GM18508 (cell line): ENCODE results near the gene PRSS27.
"Not testable (repeated sequence)": the region's sequence is repeated elsewhere in the genome, so short reads cannot be mapped to it uniquely, and the experiment has no call there.

Source experiments
- ATAC-seq: cut with Tn5 transposase; IDR thresholded peaks from one replicate; pipeline ENCODE4 v1.9.1; 2021; ENCODE audit warnings: moderate number of reproducible peaks; ENCODE audit not compliant: insufficient read depth, unreplicated experiment

PRSS27 gene

GRCh38 chr16:2682209-2683021, 37.6 kb downstream of the PRSS27 start, which contains the start of gene KCTD5:
TSS of gene KCTD5 (plus strand) at chr16:2682523. CDS start at chr16:2682549, 26 bp downstream.
- no peak for ATAC-seq

GRCh38 chr16:2680360-2680759, 39.7 kb downstream of the PRSS27 start:
- ATAC-seq: not testable (repeated sequence)

- ATAC-seq: not testable (repeated sequence)
Measured at GRCh38 chr16:2679902-2680301, 40.1 kb downstream of the PRSS27 start.

GRCh38 chr16:2678206-2678965, 41.6 kb downstream of the PRSS27 start:
- not testable (repeated sequence) for ATAC-seq

- ATAC-seq: not testable (repeated sequence)
Measured at GRCh38 chr16:2676937-2677336, 43.1 kb downstream of the PRSS27 start.

GRCh38 chr16:2675714-2676113, 44.3 kb downstream of the PRSS27 start:
- ATAC-seq: no peak

GRCh38 chr16:2675021-2675420, 45.0 kb downstream of the PRSS27 start:
- ATAC-seq: no peak

- ATAC-seq: no peak
Measured at GRCh38 chr16:2673066-2673999, 46.7 kb downstream of the PRSS27 start.

GRCh38 chr16:2671741-2672140, 48.3 kb downstream of the PRSS27 start:
- no peak for ATAC-seq

GRCh38 chr16:2671193-2671592, 48.8 kb downstream of the PRSS27 start:
- ATAC-seq: not testable (repeated sequence)

GRCh38 chr16:2670017-2670416, 50.0 kb downstream of the PRSS27 start:
- not testable (repeated sequence) for ATAC-seq

GRCh38 chr16:2669587-2669986, 50.4 kb downstream of the PRSS27 start:
- not testable (repeated sequence) for ATAC-seq

GRCh38 chr16:2666671-2667070, 53.4 kb downstream of the PRSS27 start:
- not testable (repeated sequence) for ATAC-seq

- ATAC-seq: no peak
Measured at GRCh38 chr16:2664574-2664982, 55.4 kb downstream of the PRSS27 start.

GRCh38 chr16:2663553-2664546, 56.2 kb downstream of the PRSS27 start:
- ATAC-seq: no peak
